GM23338 (cell line): ENCODE results near the gene KCNMB2. TPM values are rescaled to one million over a fixed set of nuclear protein-coding genes. Genes with fewer than 3 reads are reported as not detected.

ENCODE experiments used
- ATAC-seq: fragments of 200-7000 bp; cut with Tn5 transposase; 3 replicates; pipeline ENCODE4 v1.9.1; 2020
- DNase-seq: peaks from one replicate; pipeline ENCODE4 v3.0.0-alpha.2; 2015; ENCODE audit warnings: low spot score
- H2AFZ ChIP-seq: fragments of 200-600 bp; sonication (generic); 2 replicates; pipeline ENCODE4 v1.8.0; 2016; ENCODE audit warnings: antibody characterized with exemption, mild to moderate bottlenecking, moderate library complexity
- H3F3A ChIP-seq: fragments of 200-600 bp; sonication (generic); replicated peaks from 2 replicates; pipeline ENCODE4 v1.8.0; 2017; ENCODE audit warnings: antibody characterized with exemption, mixed run types, low read depth
- H3K27ac ChIP-seq: fragments of 200-600 bp; sonication (generic); 2 replicates; pipeline ENCODE4 v1.6.1; 2016; ENCODE audit warnings: low read depth
- H3K27me3 ChIP-seq: fragments of 200-600 bp; sonication (generic); 2 replicates; pipeline ENCODE4 v1.8.0; 2016; ENCODE audit warnings: mild to moderate bottlenecking, mixed run types, moderate library complexity; ENCODE audit not compliant: insufficient read depth
- H3K36me3 ChIP-seq: fragments of 200-600 bp; sonication (generic); 2 replicates; pipeline ENCODE4 v1.8.0; 2016; ENCODE audit warnings: mild to moderate bottlenecking; ENCODE audit not compliant: insufficient read depth
- H3K4me1 ChIP-seq: fragments of 200-600 bp; sonication (generic); 2 replicates; pipeline ENCODE4 v1.8.0; 2016; ENCODE audit warnings: mild to moderate bottlenecking, moderate library complexity; ENCODE audit not compliant: insufficient read depth
- H3K4me2 ChIP-seq: fragments of 200-600 bp; sonication (generic); 2 replicates; pipeline ENCODE4 v1.7.1; 2017; ENCODE audit warnings: mixed run types
- H3K4me3 ChIP-seq: fragments of 200-600 bp; sonication (generic); 2 replicates; pipeline ENCODE4 v1.6.1; 2016; ENCODE audit warnings: mixed run types
- H3K79me2 ChIP-seq: fragments of 200-600 bp; sonication (generic); replicated peaks from 2 replicates; pipeline ENCODE4 v1.8.0; 2017; ENCODE audit warnings: mild to moderate bottlenecking; ENCODE audit not compliant: insufficient read depth
- H3K9me2 ChIP-seq: fragments of 200-600 bp; sonication (generic); 2 replicates; pipeline ENCODE4 v1.8.0; 2017; ENCODE audit not compliant: insufficient read depth
- H4K20me1 ChIP-seq: fragments of 200-600 bp; sonication (generic); replicated peaks from 2 replicates; pipeline ENCODE4 v1.8.0; 2017; ENCODE audit warnings: mild to moderate bottlenecking; ENCODE audit not compliant: insufficient read depth
- H3K27ac Mint-ChIP-seq: 2 replicates; pipeline ENCODE4 v1.8.0; 2020; ENCODE audit warnings: inconsistent platforms, mild to moderate bottlenecking, moderate library complexity, mixed read lengths
- H3K27me3 Mint-ChIP-seq: 3 replicates; pipeline ENCODE4 v1.8.0; 2022; ENCODE audit warnings: low read depth, mild to moderate bottlenecking, moderate library complexity, mixed read lengths, inconsistent platforms; ENCODE audit not compliant: insufficient read depth, poor library complexity
- H3K36me3 Mint-ChIP-seq: 3 replicates; pipeline ENCODE4 v1.8.0; 2021; ENCODE audit warnings: low read depth, mild to moderate bottlenecking, inconsistent platforms, moderate library complexity, mixed read lengths
- H3K4me1 Mint-ChIP-seq: 3 replicates; pipeline ENCODE4 v1.8.0; 2020; ENCODE audit warnings: mild to moderate bottlenecking, inconsistent platforms, mixed read lengths
- H3K4me3 Mint-ChIP-seq: 3 replicates; pipeline ENCODE4 v1.8.0; 2021; ENCODE audit warnings: moderate library complexity, mild to moderate bottlenecking, inconsistent platforms, mixed read lengths
- H3K9me3 Mint-ChIP-seq: 3 replicates; pipeline ENCODE4 v1.8.0; 2020; ENCODE audit warnings: moderate library complexity, mild to moderate bottlenecking, inconsistent platforms, mixed read lengths
- CREB1 ChIP-seq: fragments of 250-450 bp; sonication (Bioruptor Pico); IDR thresholded peaks from 2 replicates; pipeline ENCODE4 v1.5.0; 2020; ENCODE audit warnings: low read depth, mild to moderate bottlenecking, moderate library complexity
- EZH2 ChIP-seq: fragments of 200-600 bp; sonication (generic); IDR thresholded peaks from one replicate; pipeline ENCODE4 v1.8.0; 2017; ENCODE audit warnings: antibody characterized with exemption, mild to moderate bottlenecking, low read depth; ENCODE audit not compliant: unreplicated experiment
- EZH2phosphoT487 ChIP-seq: fragments of 200-600 bp; sonication (generic); IDR thresholded peaks from one replicate; pipeline ENCODE4 v1.8.1; 2018; ENCODE audit warnings: antibody characterized with exemption; ENCODE audit not compliant: unreplicated experiment
- JUNB ChIP-seq: IDR thresholded peaks from one replicate; pipeline ENCODE4 v1.6.1; 2016; ENCODE audit warnings: antibody characterized with exemption; ENCODE audit not compliant: unreplicated experiment
- NANOG ChIP-seq: IDR thresholded peaks from 2 replicates; pipeline ENCODE4 v1.6.1; 2016; ENCODE audit warnings: antibody characterized with exemption, borderline replicate concordance
- STAT1 ChIP-seq: IDR thresholded peaks from one replicate; pipeline ENCODE4 v1.6.1; 2016; ENCODE audit warnings: antibody characterized with exemption; ENCODE audit not compliant: unreplicated experiment
- ZNF114 ChIP-seq: fragments of 250-450 bp; sonication (Bioruptor Pico); IDR thresholded peaks from 2 replicates; pipeline ENCODE4 v1.5.0; 2020; ENCODE audit warnings: mild to moderate bottlenecking, moderate library complexity
- polyA plus RNA-seq: library from polyadenylated mRNA; unstranded; fragments of >200 nt; fragmentation: Nextera tagmentation; extraction: Ambion mirVana; gene quantifications from 2 replicates; pipeline ENCODE4 v1.2.1, GENCODE V29; 2016
- total RNA-seq: library from RNA; depleted of rRNA; stranded (reverse); fragments of >200 nt; shearing (Covaris generic); gene quantifications from 2 replicates; pipeline ENCODE4 v1.2.3, GENCODE V29; 2014
- TF ChIP-seq, protein P1 (sequence below): fragments of 250-450 bp; sonication (Bioruptor Pico); IDR thresholded peaks from 2 replicates; pipeline ENCODE4 v1.5.0; 2020; ENCODE audit warnings: mild to moderate bottlenecking, moderate library complexity
- TF ChIP-seq, protein P2 (sequence below): IDR thresholded peaks from 2 replicates; pipeline ENCODE4 v1.6.1; 2016; ENCODE audit warnings: antibody characterized with exemption
- TF ChIP-seq, protein P3 (sequence below), 2 experiments: fragments of 200-600 bp in 1 of 2; sonication (generic) in 1 of 2; conservative IDR thresholded peaks; 2 replicates each; pipeline versions ENCODE4 v1.5.1 to v1.6.1; 2016 to 2017; ENCODE audit warnings: antibody characterized with exemption in 2 of 2, low read depth in 2 of 2, mild to moderate bottlenecking in 2 of 2, moderate library complexity in 1 of 2

Gene KCNMB2
- total and polyA plus RNA-seq, 2 experiments from 2014 or later: 0.53 TPM; not detected in 1

- no peak overlapping the region for H3K27ac Mint-ChIP-seq
- Histone ChIP-seq H3K9me2 (no peaks in the 10 kb centered on the region), H2AFZ (no peak overlapping the region), H3K27ac (no peak overlapping the region), H3K4me2 (no peak overlapping the region), H3K36me3 (no peaks in the 10 kb centered on the region), H3K4me3 (no peak overlapping the region), H3K79me2 (no peaks in the 10 kb centered on the region), H4K20me1 (no peaks in the 10 kb centered on the region), H3F3A (no peaks in the 10 kb centered on the region), H3K4me1 (peaks cover 19% of the 10 kb centered on the region), H3K27me3 (no peaks in the 10 kb centered on the region)
- no peaks in the 10 kb centered on the region for H3K9me3 Mint-ChIP-seq
- TF ChIP-seq, protein P1, sequence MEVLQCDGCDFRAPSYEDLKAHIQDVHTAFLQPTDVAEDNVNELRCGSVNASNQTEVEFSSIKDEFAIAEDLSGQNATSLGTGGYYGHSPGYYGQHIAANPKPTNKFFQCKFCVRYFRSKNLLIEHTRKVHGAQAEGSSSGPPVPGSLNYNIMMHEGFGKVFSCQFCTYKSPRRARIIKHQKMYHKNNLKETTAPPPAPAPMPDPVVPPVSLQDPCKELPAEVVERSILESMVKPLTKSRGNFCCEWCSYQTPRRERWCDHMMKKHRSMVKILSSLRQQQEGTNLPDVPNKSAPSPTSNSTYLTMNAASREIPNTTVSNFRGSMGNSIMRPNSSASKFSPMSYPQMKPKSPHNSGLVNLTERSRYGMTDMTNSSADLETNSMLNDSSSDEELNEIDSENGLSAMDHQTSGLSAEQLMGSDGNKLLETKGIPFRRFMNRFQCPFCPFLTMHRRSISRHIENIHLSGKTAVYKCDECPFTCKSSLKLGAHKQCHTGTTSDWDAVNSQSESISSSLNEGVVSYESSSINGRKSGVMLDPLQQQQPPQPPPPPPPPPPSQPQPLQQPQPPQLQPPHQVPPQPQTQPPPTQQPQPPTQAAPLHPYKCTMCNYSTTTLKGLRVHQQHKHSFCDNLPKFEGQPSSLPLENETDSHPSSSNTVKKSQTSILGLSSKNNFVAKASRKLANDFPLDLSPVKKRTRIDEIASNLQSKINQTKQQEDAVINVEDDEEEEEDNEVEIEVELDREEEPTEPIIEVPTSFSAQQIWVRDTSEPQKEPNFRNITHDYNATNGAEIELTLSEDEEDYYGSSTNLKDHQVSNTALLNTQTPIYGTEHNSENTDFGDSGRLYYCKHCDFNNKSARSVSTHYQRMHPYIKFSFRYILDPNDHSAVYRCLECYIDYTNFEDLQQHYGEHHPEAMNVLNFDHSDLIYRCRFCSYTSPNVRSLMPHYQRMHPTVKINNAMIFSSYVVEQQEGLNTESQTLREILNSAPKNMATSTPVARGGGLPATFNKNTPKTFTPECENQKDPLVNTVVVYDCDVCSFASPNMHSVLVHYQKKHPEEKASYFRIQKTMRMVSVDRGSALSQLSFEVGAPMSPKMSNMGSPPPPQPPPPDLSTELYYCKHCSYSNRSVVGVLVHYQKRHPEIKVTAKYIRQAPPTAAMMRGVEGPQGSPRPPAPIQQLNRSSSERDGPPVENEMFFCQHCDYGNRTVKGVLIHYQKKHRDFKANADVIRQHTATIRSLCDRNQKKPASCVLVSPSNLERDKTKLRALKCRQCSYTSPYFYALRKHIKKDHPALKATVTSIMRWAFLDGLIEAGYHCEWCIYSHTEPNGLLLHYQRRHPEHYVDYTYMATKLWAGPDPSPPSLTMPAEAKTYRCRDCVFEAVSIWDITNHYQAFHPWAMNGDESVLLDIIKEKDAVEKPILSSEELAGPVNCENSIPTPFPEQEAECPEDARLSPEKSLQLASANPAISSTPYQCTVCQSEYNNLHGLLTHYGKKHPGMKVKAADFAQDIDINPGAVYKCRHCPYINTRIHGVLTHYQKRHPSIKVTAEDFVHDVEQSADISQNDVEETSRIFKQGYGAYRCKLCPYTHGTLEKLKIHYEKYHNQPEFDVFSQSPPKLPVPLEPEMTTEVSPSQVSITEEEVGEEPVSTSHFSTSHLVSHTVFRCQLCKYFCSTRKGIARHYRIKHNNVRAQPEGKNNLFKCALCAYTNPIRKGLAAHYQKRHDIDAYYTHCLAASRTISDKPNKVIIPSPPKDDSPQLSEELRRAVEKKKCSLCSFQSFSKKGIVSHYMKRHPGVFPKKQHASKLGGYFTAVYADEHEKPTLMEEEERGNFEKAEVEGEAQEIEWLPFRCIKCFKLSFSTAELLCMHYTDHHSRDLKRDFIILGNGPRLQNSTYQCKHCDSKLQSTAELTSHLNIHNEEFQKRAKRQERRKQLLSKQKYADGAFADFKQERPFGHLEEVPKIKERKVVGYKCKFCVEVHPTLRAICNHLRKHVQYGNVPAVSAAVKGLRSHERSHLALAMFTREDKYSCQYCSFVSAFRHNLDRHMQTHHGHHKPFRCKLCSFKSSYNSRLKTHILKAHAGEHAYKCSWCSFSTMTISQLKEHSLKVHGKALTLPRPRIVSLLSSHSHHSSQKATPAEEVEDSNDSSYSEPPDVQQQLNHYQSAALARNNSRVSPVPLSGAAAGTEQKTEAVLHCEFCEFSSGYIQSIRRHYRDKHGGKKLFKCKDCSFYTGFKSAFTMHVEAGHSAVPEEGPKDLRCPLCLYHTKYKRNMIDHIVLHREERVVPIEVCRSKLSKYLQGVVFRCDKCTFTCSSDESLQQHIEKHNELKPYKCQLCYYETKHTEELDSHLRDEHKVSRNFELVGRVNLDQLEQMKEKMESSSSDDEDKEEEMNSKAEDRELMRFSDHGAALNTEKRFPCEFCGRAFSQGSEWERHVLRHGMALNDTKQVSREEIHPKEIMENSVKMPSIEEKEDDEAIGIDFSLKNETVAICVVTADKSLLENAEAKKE (CRISPR knock-in tag): no peak
- TF ChIP-seq EZH2 (no peak), NANOG (no peak), EZH2phosphoT487 (no peak)
- TF ChIP-seq, protein P2, sequence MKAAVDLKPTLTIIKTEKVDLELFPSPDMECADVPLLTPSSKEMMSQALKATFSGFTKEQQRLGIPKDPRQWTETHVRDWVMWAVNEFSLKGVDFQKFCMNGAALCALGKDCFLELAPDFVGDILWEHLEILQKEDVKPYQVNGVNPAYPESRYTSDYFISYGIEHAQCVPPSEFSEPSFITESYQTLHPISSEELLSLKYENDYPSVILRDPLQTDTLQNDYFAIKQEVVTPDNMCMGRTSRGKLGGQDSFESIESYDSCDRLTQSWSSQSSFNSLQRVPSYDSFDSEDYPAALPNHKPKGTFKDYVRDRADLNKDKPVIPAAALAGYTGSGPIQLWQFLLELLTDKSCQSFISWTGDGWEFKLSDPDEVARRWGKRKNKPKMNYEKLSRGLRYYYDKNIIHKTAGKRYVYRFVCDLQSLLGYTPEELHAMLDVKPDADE: no peak
- H3K36me3 Mint-ChIP-seq: no peaks in the 10 kb centered on the region
- DNase-seq (no peak), ATAC-seq (no peak)
- H3K4me1 Mint-ChIP-seq: peaks cover 9% of the 10 kb centered on the region; the same call in 2 of the 3 replicates
- no peak overlapping the region for H3K4me3 Mint-ChIP-seq
- H3K27me3 Mint-ChIP-seq: no peaks in the 10 kb centered on the region
These were observed 271.5 kb downstream of the KCNMB2 start for GRCh38 chr3:178807694-178808093.

DNA sequence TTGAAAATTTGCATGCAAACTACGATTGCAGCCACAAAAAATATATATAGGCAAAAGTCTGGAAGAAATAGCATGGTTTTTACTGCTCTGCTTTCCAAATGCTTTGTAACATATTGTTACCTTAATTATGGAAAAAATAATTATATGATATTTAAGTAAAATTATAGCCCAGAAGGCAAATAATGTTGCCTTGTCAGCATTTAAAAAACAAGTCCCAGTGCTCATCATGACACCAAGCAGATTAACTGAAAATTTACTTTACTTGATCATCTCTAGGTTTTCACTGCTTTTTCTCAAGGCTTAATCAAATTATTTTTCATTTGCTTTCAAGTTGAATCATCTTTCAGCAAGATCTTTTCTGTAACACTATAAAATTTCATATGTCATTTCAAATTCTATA, 272.5 kb downstream of the KCNMB2 start:
- Histone ChIP-seq H3K27ac (no peak overlapping the region), H3K27me3 (no peaks in the 10 kb centered on the region), H3K4me3 (no peak overlapping the region), H3K9me2 (no peaks in the 10 kb centered on the region), H3K4me2 (no peak overlapping the region), H3K36me3 (no peaks in the 10 kb centered on the region), H2AFZ (no peak overlapping the region), H3K4me1 (peaks cover 19% of the 10 kb centered on the region), H3K79me2 (no peaks in the 10 kb centered on the region), H3F3A (no peaks in the 10 kb centered on the region), H4K20me1 (no peaks in the 10 kb centered on the region)
- Mint-ChIP-seq H3K27ac (no peak overlapping the region), H3K36me3 (no peaks in the 10 kb centered on the region), H3K4me1 (peaks cover 9% of the 10 kb centered on the region; the same call in 2 of the 3 replicates), H3K9me3 (no peaks in the 10 kb centered on the region), H3K4me3 (no peak overlapping the region), H3K27me3 (no peaks in the 10 kb centered on the region)
- ATAC-seq: no peak
- DNase-seq: no peak
- TF ChIP-seq CREB1 (CRISPR knock-in tag) (no peak), STAT1 (no peak), ZNF114 (CRISPR knock-in tag) (no peak), EZH2phosphoT487 (no peak), JUNB (no peak)
- TF ChIP-seq, protein P2: no peak
- TF ChIP-seq, protein P3, sequence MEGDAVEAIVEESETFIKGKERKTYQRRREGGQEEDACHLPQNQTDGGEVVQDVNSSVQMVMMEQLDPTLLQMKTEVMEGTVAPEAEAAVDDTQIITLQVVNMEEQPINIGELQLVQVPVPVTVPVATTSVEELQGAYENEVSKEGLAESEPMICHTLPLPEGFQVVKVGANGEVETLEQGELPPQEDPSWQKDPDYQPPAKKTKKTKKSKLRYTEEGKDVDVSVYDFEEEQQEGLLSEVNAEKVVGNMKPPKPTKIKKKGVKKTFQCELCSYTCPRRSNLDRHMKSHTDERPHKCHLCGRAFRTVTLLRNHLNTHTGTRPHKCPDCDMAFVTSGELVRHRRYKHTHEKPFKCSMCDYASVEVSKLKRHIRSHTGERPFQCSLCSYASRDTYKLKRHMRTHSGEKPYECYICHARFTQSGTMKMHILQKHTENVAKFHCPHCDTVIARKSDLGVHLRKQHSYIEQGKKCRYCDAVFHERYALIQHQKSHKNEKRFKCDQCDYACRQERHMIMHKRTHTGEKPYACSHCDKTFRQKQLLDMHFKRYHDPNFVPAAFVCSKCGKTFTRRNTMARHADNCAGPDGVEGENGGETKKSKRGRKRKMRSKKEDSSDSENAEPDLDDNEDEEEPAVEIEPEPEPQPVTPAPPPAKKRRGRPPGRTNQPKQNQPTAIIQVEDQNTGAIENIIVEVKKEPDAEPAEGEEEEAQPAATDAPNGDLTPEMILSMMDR (conservative IDR thresholded peaks at IDR 0.05; ENCODE audit: low read depth in 2 of 2): no peak
